ENCODE data around the gene ATXN7L1. TPM values are rescaled to one million over a fixed set of nuclear protein-coding genes. Genes with fewer than 3 reads are reported as not detected.

The ATXN7L1 gene
- total and polyA plus RNA-seq, 2 of the 8 experiments (the other 6 are each of a cell fraction or from before 2014, with no cell fraction given): 14.3 to 34.0 TPM

DNA sequence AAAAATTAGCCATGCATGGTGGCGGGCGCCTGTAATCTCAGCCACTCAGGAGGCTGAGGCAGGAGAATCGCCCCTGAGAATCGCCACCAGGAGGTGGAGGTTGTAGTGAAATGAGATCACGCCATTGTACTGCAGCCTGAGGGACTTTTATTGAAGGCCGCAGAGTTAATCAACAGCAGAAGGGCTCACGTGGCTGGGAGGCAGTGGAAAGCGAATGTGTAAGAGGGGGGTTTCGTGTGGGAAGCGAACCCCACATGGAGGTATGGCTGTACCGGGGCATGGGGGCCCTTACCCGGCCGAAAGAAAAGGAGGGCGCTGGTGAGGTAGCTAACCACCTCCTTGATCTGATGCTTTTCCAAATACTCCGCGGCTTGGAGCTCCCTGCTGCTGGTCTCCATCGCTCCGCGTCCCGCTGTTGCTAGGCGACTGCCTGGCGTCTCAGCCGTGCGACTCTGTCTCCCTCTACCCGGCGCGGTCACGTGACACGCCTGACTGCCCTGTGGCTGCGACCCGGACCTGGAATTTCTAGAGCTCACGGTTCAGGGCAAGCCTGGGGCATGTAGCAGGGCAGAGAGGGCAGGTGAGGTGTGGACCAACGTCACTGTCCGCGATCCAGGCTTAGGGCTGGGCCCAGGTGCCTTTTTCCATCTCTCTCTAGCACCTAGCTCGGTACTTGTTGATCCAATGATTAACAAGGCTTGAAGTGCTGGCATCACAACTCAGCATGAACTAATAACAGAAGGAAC, 295.2 kb downstream of the ATXN7L1 start, which contains the start of gene EFCAB10 (continued):
- TF ChIP-seq, protein P1, sequence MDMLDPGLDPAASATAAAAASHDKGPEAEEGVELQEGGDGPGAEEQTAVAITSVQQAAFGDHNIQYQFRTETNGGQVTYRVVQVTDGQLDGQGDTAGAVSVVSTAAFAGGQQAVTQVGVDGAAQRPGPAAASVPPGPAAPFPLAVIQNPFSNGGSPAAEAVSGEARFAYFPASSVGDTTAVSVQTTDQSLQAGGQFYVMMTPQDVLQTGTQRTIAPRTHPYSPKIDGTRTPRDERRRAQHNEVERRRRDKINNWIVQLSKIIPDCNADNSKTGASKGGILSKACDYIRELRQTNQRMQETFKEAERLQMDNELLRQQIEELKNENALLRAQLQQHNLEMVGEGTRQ (IDR thresholded peaks at IDR 0.05; ENCODE audit: low read length): peak; percentile 98
- TF ChIP-seq RBBP5 (IDR thresholded peaks at IDR 0.05; ENCODE audit: borderline replicate concordance, low read depth, low read length) (peak; percentile 75; the same call in 1 of the 2 replicates), NANOG (IDR thresholded peaks at IDR 0.05; ENCODE audit: insufficient read depth, low read depth, low read length, poor library complexity, severe bottlenecking) (peak; percentile 43), POLR2A (IDR thresholded peaks at IDR 0.05; ENCODE audit: control extremely low read depth in 1 of 2, low read depth in 2 of 2, low read length in 2 of 2) (peak in 1 of 2 experiments; percentile 86; a peak in 2 of 3 replicates), CHD2 (IDR thresholded peaks at IDR 0.05; ENCODE audit: low read length) (0 out of 2 replicates have a peak, but pooled peaks have one; percentile 46), YY1 (IDR thresholded peaks at IDR 0.05; ENCODE audit: low read depth, low read length) (peak; percentile 61), GTF2F1 (IDR thresholded peaks at IDR 0.05; ENCODE audit: borderline replicate concordance, low read depth, low read length) (peak; percentile 93; the same call in 1 of the 2 replicates), PHF8 (conservative IDR thresholded peaks at IDR 0.05; ENCODE audit: low read depth, low read length) (peak; percentile 52; the same call in 1 of the 2 replicates)
- TF ChIP-seq, protein P2, sequence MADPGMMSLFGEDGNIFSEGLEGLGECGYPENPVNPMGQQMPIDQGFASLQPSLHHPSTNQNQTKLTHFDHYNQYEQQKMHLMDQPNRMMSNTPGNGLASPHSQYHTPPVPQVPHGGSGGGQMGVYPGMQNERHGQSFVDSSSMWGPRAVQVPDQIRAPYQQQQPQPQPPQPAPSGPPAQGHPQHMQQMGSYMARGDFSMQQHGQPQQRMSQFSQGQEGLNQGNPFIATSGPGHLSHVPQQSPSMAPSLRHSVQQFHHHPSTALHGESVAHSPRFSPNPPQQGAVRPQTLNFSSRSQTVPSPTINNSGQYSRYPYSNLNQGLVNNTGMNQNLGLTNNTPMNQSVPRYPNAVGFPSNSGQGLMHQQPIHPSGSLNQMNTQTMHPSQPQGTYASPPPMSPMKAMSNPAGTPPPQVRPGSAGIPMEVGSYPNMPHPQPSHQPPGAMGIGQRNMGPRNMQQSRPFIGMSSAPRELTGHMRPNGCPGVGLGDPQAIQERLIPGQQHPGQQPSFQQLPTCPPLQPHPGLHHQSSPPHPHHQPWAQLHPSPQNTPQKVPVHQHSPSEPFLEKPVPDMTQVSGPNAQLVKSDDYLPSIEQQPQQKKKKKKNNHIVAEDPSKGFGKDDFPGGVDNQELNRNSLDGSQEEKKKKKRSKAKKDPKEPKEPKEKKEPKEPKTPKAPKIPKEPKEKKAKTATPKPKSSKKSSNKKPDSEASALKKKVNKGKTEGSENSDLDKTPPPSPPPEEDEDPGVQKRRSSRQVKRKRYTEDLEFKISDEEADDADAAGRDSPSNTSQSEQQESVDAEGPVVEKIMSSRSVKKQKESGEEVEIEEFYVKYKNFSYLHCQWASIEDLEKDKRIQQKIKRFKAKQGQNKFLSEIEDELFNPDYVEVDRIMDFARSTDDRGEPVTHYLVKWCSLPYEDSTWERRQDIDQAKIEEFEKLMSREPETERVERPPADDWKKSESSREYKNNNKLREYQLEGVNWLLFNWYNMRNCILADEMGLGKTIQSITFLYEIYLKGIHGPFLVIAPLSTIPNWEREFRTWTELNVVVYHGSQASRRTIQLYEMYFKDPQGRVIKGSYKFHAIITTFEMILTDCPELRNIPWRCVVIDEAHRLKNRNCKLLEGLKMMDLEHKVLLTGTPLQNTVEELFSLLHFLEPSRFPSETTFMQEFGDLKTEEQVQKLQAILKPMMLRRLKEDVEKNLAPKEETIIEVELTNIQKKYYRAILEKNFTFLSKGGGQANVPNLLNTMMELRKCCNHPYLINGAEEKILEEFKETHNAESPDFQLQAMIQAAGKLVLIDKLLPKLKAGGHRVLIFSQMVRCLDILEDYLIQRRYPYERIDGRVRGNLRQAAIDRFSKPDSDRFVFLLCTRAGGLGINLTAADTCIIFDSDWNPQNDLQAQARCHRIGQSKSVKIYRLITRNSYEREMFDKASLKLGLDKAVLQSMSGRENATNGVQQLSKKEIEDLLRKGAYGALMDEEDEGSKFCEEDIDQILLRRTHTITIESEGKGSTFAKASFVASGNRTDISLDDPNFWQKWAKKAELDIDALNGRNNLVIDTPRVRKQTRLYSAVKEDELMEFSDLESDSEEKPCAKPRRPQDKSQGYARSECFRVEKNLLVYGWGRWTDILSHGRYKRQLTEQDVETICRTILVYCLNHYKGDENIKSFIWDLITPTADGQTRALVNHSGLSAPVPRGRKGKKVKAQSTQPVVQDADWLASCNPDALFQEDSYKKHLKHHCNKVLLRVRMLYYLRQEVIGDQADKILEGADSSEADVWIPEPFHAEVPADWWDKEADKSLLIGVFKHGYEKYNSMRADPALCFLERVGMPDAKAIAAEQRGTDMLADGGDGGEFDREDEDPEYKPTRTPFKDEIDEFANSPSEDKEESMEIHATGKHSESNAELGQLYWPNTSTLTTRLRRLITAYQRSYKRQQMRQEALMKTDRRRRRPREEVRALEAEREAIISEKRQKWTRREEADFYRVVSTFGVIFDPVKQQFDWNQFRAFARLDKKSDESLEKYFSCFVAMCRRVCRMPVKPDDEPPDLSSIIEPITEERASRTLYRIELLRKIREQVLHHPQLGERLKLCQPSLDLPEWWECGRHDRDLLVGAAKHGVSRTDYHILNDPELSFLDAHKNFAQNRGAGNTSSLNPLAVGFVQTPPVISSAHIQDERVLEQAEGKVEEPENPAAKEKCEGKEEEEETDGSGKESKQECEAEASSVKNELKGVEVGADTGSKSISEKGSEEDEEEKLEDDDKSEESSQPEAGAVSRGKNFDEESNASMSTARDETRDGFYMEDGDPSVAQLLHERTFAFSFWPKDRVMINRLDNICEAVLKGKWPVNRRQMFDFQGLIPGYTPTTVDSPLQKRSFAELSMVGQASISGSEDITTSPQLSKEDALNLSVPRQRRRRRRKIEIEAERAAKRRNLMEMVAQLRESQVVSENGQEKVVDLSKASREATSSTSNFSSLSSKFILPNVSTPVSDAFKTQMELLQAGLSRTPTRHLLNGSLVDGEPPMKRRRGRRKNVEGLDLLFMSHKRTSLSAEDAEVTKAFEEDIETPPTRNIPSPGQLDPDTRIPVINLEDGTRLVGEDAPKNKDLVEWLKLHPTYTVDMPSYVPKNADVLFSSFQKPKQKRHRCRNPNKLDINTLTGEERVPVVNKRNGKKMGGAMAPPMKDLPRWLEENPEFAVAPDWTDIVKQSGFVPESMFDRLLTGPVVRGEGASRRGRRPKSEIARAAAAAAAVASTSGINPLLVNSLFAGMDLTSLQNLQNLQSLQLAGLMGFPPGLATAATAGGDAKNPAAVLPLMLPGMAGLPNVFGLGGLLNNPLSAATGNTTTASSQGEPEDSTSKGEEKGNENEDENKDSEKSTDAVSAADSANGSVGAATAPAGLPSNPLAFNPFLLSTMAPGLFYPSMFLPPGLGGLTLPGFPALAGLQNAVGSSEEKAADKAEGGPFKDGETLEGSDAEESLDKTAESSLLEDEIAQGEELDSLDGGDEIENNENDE (IDR thresholded peaks at IDR 0.05; ENCODE audit: insufficient replicate concordance, low read length): no peak

Measured in H1 (cell line).